Uterus (tissue), 2 donors: ENCODE data around the gene COL4A4.

ENCODE experiments used
- CTCF ChIP-seq, 4 experiments: fragments of 200-600 bp in 2 of 4; fragments of 450-650 bp in 2 of 4; sonication (generic) in 2 of 4; IDR thresholded peaks; one replicate each; pipeline ENCODE4 v1.5.1; 2016 to 2019; ENCODE audit warnings: antibody characterized with exemption in 4 of 4, mild to moderate bottlenecking in 2 of 4, moderate library complexity in 1 of 4
- POLR2A ChIP-seq, 2 donors: fragments of 450-650 bp; IDR thresholded peaks; one replicate each; pipeline ENCODE4 v1.6.1; 2016; ENCODE audit warnings: antibody characterized with exemption in 2 of 2, mild to moderate bottlenecking in 1 of 2, moderate library complexity in 1 of 2

GRCh38 chr2:226985583-226985946, 178.4 kb downstream of the COL4A4 start:
- TF ChIP-seq POLR2A (IDR thresholded peaks at IDR 0.05) (no peak), CTCF (IDR thresholded peaks at IDR 0.05) (peak in 1 of 4 experiments; percentile 2)
